K562 (cell line): ENCODE measurements around the gene KDM2B. TPM values are rescaled to one million over a fixed set of nuclear protein-coding genes. Genes with fewer than 3 reads are reported as not detected.

Experiments
- ARHGAP35 ChIP-seq: fragments of 450-650 bp; IDR thresholded peaks from 2 replicates; pipeline ENCODE4 v1.6.1; 2018; ENCODE audit not compliant: partially characterized antibody
- NBN ChIP-seq: fragments of 450-650 bp; IDR thresholded peaks from 2 replicates; pipeline ENCODE4 v1.6.1; 2016; ENCODE audit warnings: low read depth, mild to moderate bottlenecking
- NR2C1 ChIP-seq, 2 experiments: fragments of 450-650 bp; IDR thresholded peaks; 2 replicates each; pipeline ENCODE4 v1.6.1; 2017; ENCODE audit warnings: mild to moderate bottlenecking in 2 of 2, antibody characterized with exemption in 1 of 2, inconsistent platforms in 1 of 2, missing compliant biosample characterization in 1 of 2, missing genetic modification characterization in 1 of 2
- ZNF589 ChIP-seq: fragments of 200-800 bp; sonication (Bioruptor generic); IDR thresholded peaks from 2 replicates; pipeline ENCODE4 v1.6.1; 2016; ENCODE audit warnings: low read depth, missing genetic modification characterization, missing compliant biosample characterization
- polyA plus RNA-seq, 8 experiments: library from polyadenylated mRNA; depleted of rRNA in 4 of 8; stranded (reverse) in 5 of 8; unstranded in 3 of 8; fragments of >200 nt; fragmentation: Nextera tagmentation in 2 of 8; fragmentation: Illumina TruSeq in 1 of 8; extraction: Ambion mirVana in 2 of 8; extraction: Trizol in 1 of 8; gene quantifications; 2 replicates each; pipeline versions ENCODE4 v1.2.1 to v1.2.3, GENCODE V29; 2011 to 2014; ENCODE audit warnings: inconsistent platforms in 1 of 8, missing spikeins in 1 of 8
- total RNA-seq, 7 experiments: library from RNA; depleted of rRNA in 6 of 7; stranded (reverse); fragments of >200 nt in 6 of 7; fragmentation: Illumina TruSeq in 2 of 7; extraction: Trizol in 2 of 7; gene quantifications; 2 replicates each; pipeline versions ENCODE4 v1.2.1 to v1.2.3, GENCODE V29; 2011 to 2021; ENCODE audit warnings: low replicate concordance in 1 of 7
- TF ChIP-seq, protein P1 (sequence below): fragments of 450-650 bp; IDR thresholded peaks from 2 replicates; pipeline ENCODE4 v1.6.1; 2016; ENCODE audit warnings: mild to moderate bottlenecking, moderate library complexity
- TF ChIP-seq, protein P2 (sequence below): fragments of 450-650 bp; IDR thresholded peaks from 2 replicates; pipeline ENCODE4 v1.6.1; 2014; ENCODE audit warnings: low read depth, mild to moderate bottlenecking, moderate library complexity, borderline replicate concordance
- TF ChIP-seq, protein P3 (sequence below): fragments of 150-350 bp; IDR thresholded peaks from 2 replicates; pipeline ENCODE4 v1.6.1; 2014; ENCODE audit warnings: low read depth, mild to moderate bottlenecking, low read length, borderline replicate concordance
- TF ChIP-seq, protein P4 (sequence below): sonication (generic); formaldehyde crosslinking; IDR thresholded peaks from 2 replicates; pipeline ENCODE4 v1.9.0; 2022; ENCODE audit warnings: mild to moderate bottlenecking, missing genetic modification reagents

The KDM2B gene
- total and polyA plus RNA-seq, 9 of the 15 experiments (the other 6 are each of a cell fraction or from before 2014, with no cell fraction given): 7.4 to 50.5 (median 22.5) TPM

DNA sequence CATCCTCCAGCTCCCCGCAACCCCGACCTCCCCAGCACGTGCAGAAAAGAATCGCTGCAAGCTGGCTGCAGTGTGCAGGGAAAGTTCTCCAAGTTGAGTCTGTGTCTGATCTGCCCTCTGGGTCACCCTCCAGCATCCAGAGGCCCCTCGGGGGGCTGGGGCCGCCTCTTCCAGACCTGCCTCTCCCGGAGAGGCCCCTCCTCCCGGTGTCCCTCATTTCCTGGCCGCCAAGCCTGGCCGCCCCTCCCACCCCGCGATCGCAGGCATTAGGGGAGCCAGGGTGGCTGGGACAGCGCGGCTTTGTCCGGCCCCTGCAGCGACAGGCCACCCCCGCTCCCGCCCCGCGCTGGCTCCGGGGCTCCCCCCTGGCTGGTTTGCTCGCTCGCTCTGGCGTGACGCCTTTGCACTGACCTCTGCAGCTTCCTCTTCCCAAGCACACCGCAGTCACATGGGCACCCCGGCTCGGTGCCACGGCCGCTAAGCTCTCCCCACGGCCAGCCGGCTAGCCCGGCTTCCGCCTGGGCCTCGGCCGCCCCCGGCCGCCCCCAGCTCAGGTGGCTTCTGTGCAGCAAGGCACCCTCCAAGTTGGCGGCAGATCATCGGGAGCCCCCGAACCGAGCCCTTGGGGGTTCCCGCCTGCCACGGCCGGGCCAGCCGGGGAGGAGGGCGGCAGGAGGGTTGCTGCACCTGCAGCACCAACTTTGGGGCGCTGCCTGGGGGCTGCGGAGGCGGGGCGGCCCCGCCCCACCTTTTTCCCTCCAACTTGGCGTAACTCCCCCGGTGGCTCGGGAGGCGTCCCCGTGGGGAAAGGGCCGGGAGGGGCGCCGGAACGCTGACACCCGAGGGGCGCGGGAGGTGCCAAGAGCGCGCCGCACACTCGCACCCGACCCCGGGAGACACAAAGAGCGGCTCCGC is 43.7 kb downstream of the KDM2B start (continued):
- TF ChIP-seq, protein P1, sequence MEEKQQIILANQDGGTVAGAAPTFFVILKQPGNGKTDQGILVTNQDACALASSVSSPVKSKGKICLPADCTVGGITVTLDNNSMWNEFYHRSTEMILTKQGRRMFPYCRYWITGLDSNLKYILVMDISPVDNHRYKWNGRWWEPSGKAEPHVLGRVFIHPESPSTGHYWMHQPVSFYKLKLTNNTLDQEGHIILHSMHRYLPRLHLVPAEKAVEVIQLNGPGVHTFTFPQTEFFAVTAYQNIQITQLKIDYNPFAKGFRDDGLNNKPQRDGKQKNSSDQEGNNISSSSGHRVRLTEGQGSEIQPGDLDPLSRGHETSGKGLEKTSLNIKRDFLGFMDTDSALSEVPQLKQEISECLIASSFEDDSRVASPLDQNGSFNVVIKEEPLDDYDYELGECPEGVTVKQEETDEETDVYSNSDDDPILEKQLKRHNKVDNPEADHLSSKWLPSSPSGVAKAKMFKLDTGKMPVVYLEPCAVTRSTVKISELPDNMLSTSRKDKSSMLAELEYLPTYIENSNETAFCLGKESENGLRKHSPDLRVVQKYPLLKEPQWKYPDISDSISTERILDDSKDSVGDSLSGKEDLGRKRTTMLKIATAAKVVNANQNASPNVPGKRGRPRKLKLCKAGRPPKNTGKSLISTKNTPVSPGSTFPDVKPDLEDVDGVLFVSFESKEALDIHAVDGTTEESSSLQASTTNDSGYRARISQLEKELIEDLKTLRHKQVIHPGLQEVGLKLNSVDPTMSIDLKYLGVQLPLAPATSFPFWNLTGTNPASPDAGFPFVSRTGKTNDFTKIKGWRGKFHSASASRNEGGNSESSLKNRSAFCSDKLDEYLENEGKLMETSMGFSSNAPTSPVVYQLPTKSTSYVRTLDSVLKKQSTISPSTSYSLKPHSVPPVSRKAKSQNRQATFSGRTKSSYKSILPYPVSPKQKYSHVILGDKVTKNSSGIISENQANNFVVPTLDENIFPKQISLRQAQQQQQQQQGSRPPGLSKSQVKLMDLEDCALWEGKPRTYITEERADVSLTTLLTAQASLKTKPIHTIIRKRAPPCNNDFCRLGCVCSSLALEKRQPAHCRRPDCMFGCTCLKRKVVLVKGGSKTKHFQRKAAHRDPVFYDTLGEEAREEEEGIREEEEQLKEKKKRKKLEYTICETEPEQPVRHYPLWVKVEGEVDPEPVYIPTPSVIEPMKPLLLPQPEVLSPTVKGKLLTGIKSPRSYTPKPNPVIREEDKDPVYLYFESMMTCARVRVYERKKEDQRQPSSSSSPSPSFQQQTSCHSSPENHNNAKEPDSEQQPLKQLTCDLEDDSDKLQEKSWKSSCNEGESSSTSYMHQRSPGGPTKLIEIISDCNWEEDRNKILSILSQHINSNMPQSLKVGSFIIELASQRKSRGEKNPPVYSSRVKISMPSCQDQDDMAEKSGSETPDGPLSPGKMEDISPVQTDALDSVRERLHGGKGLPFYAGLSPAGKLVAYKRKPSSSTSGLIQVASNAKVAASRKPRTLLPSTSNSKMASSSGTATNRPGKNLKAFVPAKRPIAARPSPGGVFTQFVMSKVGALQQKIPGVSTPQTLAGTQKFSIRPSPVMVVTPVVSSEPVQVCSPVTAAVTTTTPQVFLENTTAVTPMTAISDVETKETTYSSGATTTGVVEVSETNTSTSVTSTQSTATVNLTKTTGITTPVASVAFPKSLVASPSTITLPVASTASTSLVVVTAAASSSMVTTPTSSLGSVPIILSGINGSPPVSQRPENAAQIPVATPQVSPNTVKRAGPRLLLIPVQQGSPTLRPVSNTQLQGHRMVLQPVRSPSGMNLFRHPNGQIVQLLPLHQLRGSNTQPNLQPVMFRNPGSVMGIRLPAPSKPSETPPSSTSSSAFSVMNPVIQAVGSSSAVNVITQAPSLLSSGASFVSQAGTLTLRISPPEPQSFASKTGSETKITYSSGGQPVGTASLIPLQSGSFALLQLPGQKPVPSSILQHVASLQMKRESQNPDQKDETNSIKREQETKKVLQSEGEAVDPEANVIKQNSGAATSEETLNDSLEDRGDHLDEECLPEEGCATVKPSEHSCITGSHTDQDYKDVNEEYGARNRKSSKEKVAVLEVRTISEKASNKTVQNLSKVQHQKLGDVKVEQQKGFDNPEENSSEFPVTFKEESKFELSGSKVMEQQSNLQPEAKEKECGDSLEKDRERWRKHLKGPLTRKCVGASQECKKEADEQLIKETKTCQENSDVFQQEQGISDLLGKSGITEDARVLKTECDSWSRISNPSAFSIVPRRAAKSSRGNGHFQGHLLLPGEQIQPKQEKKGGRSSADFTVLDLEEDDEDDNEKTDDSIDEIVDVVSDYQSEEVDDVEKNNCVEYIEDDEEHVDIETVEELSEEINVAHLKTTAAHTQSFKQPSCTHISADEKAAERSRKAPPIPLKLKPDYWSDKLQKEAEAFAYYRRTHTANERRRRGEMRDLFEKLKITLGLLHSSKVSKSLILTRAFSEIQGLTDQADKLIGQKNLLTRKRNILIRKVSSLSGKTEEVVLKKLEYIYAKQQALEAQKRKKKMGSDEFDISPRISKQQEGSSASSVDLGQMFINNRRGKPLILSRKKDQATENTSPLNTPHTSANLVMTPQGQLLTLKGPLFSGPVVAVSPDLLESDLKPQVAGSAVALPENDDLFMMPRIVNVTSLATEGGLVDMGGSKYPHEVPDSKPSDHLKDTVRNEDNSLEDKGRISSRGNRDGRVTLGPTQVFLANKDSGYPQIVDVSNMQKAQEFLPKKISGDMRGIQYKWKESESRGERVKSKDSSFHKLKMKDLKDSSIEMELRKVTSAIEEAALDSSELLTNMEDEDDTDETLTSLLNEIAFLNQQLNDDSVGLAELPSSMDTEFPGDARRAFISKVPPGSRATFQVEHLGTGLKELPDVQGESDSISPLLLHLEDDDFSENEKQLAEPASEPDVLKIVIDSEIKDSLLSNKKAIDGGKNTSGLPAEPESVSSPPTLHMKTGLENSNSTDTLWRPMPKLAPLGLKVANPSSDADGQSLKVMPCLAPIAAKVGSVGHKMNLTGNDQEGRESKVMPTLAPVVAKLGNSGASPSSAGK: peak; percentile 59
- TF ChIP-seq, protein P2, sequence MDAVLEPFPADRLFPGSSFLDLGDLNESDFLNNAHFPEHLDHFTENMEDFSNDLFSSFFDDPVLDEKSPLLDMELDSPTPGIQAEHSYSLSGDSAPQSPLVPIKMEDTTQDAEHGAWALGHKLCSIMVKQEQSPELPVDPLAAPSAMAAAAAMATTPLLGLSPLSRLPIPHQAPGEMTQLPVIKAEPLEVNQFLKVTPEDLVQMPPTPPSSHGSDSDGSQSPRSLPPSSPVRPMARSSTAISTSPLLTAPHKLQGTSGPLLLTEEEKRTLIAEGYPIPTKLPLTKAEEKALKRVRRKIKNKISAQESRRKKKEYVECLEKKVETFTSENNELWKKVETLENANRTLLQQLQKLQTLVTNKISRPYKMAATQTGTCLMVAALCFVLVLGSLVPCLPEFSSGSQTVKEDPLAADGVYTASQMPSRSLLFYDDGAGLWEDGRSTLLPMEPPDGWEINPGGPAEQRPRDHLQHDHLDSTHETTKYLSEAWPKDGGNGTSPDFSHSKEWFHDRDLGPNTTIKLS: no peak
- TF ChIP-seq ZNF589 (CRISPR knock-in tag): 0 out of 2 replicates have a peak, but pooled peaks have one; percentile 40
- TF ChIP-seq, protein P3, sequence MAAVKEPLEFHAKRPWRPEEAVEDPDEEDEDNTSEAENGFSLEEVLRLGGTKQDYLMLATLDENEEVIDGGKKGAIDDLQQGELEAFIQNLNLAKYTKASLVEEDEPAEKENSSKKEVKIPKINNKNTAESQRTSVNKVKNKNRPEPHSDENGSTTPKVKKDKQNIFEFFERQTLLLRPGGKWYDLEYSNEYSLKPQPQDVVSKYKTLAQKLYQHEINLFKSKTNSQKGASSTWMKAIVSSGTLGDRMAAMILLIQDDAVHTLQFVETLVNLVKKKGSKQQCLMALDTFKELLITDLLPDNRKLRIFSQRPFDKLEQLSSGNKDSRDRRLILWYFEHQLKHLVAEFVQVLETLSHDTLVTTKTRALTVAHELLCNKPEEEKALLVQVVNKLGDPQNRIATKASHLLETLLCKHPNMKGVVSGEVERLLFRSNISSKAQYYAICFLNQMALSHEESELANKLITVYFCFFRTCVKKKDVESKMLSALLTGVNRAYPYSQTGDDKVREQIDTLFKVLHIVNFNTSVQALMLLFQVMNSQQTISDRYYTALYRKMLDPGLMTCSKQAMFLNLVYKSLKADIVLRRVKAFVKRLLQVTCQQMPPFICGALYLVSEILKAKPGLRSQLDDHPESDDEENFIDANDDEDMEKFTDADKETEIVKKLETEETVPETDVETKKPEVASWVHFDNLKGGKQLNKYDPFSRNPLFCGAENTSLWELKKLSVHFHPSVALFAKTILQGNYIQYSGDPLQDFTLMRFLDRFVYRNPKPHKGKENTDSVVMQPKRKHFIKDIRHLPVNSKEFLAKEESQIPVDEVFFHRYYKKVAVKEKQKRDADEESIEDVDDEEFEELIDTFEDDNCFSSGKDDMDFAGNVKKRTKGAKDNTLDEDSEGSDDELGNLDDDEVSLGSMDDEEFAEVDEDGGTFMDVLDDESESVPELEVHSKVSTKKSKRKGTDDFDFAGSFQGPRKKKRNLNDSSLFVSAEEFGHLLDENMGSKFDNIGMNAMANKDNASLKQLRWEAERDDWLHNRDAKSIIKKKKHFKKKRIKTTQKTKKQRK: no peak
- TF ChIP-seq NBN: no peak
- TF ChIP-seq NR2C1 (IDR thresholded peaks at IDR 0.05): no peak
- TF ChIP-seq NR2C1 (tag; IDR thresholded peaks at IDR 0.05): no peak
- no peak for TF ChIP-seq ARHGAP35
- TF ChIP-seq, protein P4, sequence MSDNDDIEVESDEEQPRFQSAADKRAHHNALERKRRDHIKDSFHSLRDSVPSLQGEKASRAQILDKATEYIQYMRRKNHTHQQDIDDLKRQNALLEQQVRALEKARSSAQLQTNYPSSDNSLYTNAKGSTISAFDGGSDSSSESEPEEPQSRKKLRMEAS (CRISPR knock-in tag): peak; percentile 81
